Activated T-cell treated with anti-CD3 and anti-CD28 coated beads, Interleukin-2, amount 50 U/mL, for 72 hours (primary cell): ENCODE data around the gene ZSWIM6. TPM values are rescaled to one million over a fixed set of nuclear protein-coding genes. Genes with fewer than 3 reads are reported as not detected.
A peak's percentile ranks its signal among the peaks of the same experiment; 100 is the strongest.

ENCODE experiments used
- ATAC-seq, 2 donors: fragments of 150-1000 bp; cut with Tn5 transposase; replicated peaks in 1 of 2; 2 replicates each; pipeline ENCODE4 v1.10.0; 2021; ENCODE audit warnings: moderate library complexity in 2 of 2, mild to moderate bottlenecking in 1 of 2
- DNase-seq, 2 donors: peaks; one replicate each; pipeline ENCODE4 v3.0.0; 2021 to 2022; ENCODE audit warnings: mixed read lengths in 1 of 2
- H3K27ac Mint-ChIP-seq: one replicate; pipeline ENCODE4 v1.8.0; 2022; ENCODE audit warnings: mild to moderate bottlenecking, moderate library complexity, mixed read lengths
- H3K27me3 Mint-ChIP-seq: one replicate; pipeline ENCODE4 v1.8.0; 2022; ENCODE audit warnings: low read depth, mixed read lengths
- H3K36me3 Mint-ChIP-seq, 2 donors: one replicate each; pipeline ENCODE4 v1.8.0; 2022; ENCODE audit warnings: mixed read lengths in 2 of 2, mild to moderate bottlenecking in 1 of 2; ENCODE audit not compliant: insufficient read depth in 2 of 2
- H3K4me1 Mint-ChIP-seq: one replicate; pipeline ENCODE4 v1.8.0; 2022; ENCODE audit warnings: low read depth, mixed read lengths
- H3K4me3 Mint-ChIP-seq, 2 donors: one replicate each; pipeline ENCODE4 v1.8.0; 2022; ENCODE audit warnings: mild to moderate bottlenecking in 2 of 2, mixed read lengths in 2 of 2, moderate library complexity in 2 of 2
- H3K9me3 Mint-ChIP-seq, 2 donors: one replicate each; pipeline ENCODE4 v1.8.0; 2022; ENCODE audit warnings: mixed read lengths in 2 of 2
- total RNA-seq, 2 donors: library from RNA; stranded (reverse); gene quantifications; one replicate each; pipeline ENCODE4 v1.2.3, GENCODE V29; 2022

The ZSWIM6 gene
- total RNA-seq, 2 donors from 2014 or later: 6.9 to 8.6 TPM

- DNase-seq (no peak), ATAC-seq (no peak)
- H3K27me3 Mint-ChIP-seq: no peaks in the 10 kb centered on the region
Measured at GRCh38 chr5:61346511-61346910, 14.5 kb downstream of the ZSWIM6 start.

GRCh38 chr5:61347080-61347479 lies 15.0 kb downstream of the ZSWIM6 start:
- ATAC-seq (no peak), DNase-seq (no peak)
- Mint-ChIP-seq H3K36me3 (peaks cover 0 to 1% of the 10 kb centered on the region in 2 donors), H3K9me3 (no peaks in the 10 kb centered on the region), H3K27me3 (no peaks in the 10 kb centered on the region), H3K4me1 (peaks cover 24% of the 10 kb centered on the region), H3K27ac (no peak overlapping the region), H3K4me3 (no peak overlapping the region)

More at GRCh38 chr5:61346511-61346910, 14.5 kb downstream of the ZSWIM6 start:
- H3K9me3 Mint-ChIP-seq: no peaks in the 10 kb centered on the region
- peaks cover 0 to 1% of the 10 kb centered on the region in 2 donors for H3K36me3 Mint-ChIP-seq
- no peak overlapping the region for H3K4me3 Mint-ChIP-seq
- peaks cover 29% of the 10 kb centered on the region for H3K4me1 Mint-ChIP-seq
- H3K27ac Mint-ChIP-seq: no peak overlapping the region

- Mint-ChIP-seq H3K27me3 (no peaks in the 10 kb centered on the region), H3K4me1 (peaks cover 23% of the 10 kb centered on the region), H3K27ac (no peak overlapping the region), H3K36me3 (peaks cover 0 to 1% of the 10 kb centered on the region in 2 donors), H3K4me3 (no peak overlapping the region), H3K9me3 (no peaks in the 10 kb centered on the region)
- DNase-seq: no peak
- no peak for ATAC-seq
Measured at GRCh38 chr5:61348447-61348846, 16.4 kb downstream of the ZSWIM6 start.

GRCh38 chr5:61349935-61350334 lies 17.9 kb downstream of the ZSWIM6 start:
- peaks cover 0 to 1% of the 10 kb centered on the region in 2 donors for H3K36me3 Mint-ChIP-seq
- ATAC-seq (no peak), DNase-seq (no peak)
- no peak overlapping the region for H3K4me3 Mint-ChIP-seq
- peaks cover 16% of the 10 kb centered on the region for H3K4me1 Mint-ChIP-seq
- no peak overlapping the region for H3K27ac Mint-ChIP-seq
- no peaks in the 10 kb centered on the region for H3K27me3 Mint-ChIP-seq
- H3K9me3 Mint-ChIP-seq: no peaks in the 10 kb centered on the region

- Mint-ChIP-seq H3K36me3 (peaks cover 0 to 1% of the 10 kb centered on the region in 2 donors), H3K4me3 (no peak overlapping the region), H3K27me3 (no peaks in the 10 kb centered on the region), H3K9me3 (no peaks in the 10 kb centered on the region), H3K4me1 (peaks cover 16% of the 10 kb centered on the region), H3K27ac (no peak overlapping the region)
- DNase-seq (no peak), ATAC-seq (no peak)
Measured at GRCh38 chr5:61350535-61350934, 18.5 kb downstream of the ZSWIM6 start.

- no peaks in the 10 kb centered on the region for H3K36me3 Mint-ChIP-seq
- ATAC-seq (no peak), DNase-seq (no peak)
- H3K9me3 Mint-ChIP-seq: no peaks in the 10 kb centered on the region
- no peaks in the 10 kb centered on the region for H3K27me3 Mint-ChIP-seq
- H3K4me1 Mint-ChIP-seq: peaks cover 16% of the 10 kb centered on the region
- H3K27ac Mint-ChIP-seq: no peak overlapping the region
- no peak overlapping the region for H3K4me3 Mint-ChIP-seq
Measured at GRCh38 chr5:61351733-61352132, 19.7 kb downstream of the ZSWIM6 start.

GRCh38 chr5:61352180-61352579 lies 20.1 kb downstream of the ZSWIM6 start:
- H3K27ac Mint-ChIP-seq: no peak overlapping the region
- no peaks in the 10 kb centered on the region for H3K36me3 Mint-ChIP-seq
- no peaks in the 10 kb centered on the region for H3K27me3 Mint-ChIP-seq
- no peak overlapping the region for H3K4me3 Mint-ChIP-seq
- H3K9me3 Mint-ChIP-seq: peaks cover 2 to 3% of the 10 kb centered on the region in 2 donors
- ATAC-seq (no peak), DNase-seq (no peak)
- peaks cover 16% of the 10 kb centered on the region for H3K4me1 Mint-ChIP-seq

- H3K4me1 Mint-ChIP-seq: peaks cover 16% of the 10 kb centered on the region
- H3K9me3 Mint-ChIP-seq: peaks cover 4% of the 10 kb centered on the region in 2 donors
- no peak overlapping the region for H3K4me3 Mint-ChIP-seq
- ATAC-seq (no peak), DNase-seq (no peak)
- no peaks in the 10 kb centered on the region for H3K36me3 Mint-ChIP-seq
- no peak overlapping the region for H3K27ac Mint-ChIP-seq
- no peaks in the 10 kb centered on the region for H3K27me3 Mint-ChIP-seq
Measured at GRCh38 chr5:61352612-61353156, 20.6 kb downstream of the ZSWIM6 start.

GRCh38 chr5:61353293-61353692 lies 21.2 kb downstream of the ZSWIM6 start:
- no peak overlapping the region for H3K27ac Mint-ChIP-seq
- H3K27me3 Mint-ChIP-seq: no peaks in the 10 kb centered on the region
- H3K36me3 Mint-ChIP-seq: peaks cover 2 to 3% of the 10 kb centered on the region in 2 donors
- no peak overlapping the region for H3K4me3 Mint-ChIP-seq
- peaks cover 16% of the 10 kb centered on the region for H3K4me1 Mint-ChIP-seq
- no peak for ATAC-seq
- H3K9me3 Mint-ChIP-seq: peaks cover 4 to 6% of the 10 kb centered on the region in 2 donors
- no peak for DNase-seq

- peaks cover 2 to 3% of the 10 kb centered on the region in 2 donors for H3K36me3 Mint-ChIP-seq
- ATAC-seq (no peak), DNase-seq (no peak)
- no peak overlapping the region for H3K27ac Mint-ChIP-seq
- H3K27me3 Mint-ChIP-seq: no peaks in the 10 kb centered on the region
- H3K4me3 Mint-ChIP-seq: no peak overlapping the region
- peaks cover 4 to 6% of the 10 kb centered on the region in 2 donors for H3K9me3 Mint-ChIP-seq
- peaks cover 12% of the 10 kb centered on the region for H3K4me1 Mint-ChIP-seq
Measured at GRCh38 chr5:61354199-61354598, 22.1 kb downstream of the ZSWIM6 start.

- no peak overlapping the region for H3K4me3 Mint-ChIP-seq
- ATAC-seq: no peak
Measured at GRCh38 chr5:61357745-61358144, 25.7 kb downstream of the ZSWIM6 start.

GRCh38 chr5:61362796-61363368 lies 30.8 kb downstream of the ZSWIM6 start:
- Mint-ChIP-seq H3K4me3 (no peak overlapping the region), H3K4me1 (peaks cover 19% of the 10 kb centered on the region), H3K27me3 (no peaks in the 10 kb centered on the region), H3K9me3 (peaks cover 0 to 1% of the 10 kb centered on the region in 2 donors), H3K36me3 (peaks cover 1 to 2% of the 10 kb centered on the region in 2 donors), H3K27ac (peak overlapping the region; percentile 82)
- ATAC-seq (peak in 1 of 2 donors; percentile 48), DNase-seq (peak; percentile 5 to 8)

More at GRCh38 chr5:61357745-61358144, 25.7 kb downstream of the ZSWIM6 start:
- Mint-ChIP-seq H3K36me3 (peaks cover 2 to 3% of the 10 kb centered on the region in 2 donors), H3K27me3 (no peaks in the 10 kb centered on the region), H3K4me1 (peaks cover 14% of the 10 kb centered on the region), H3K9me3 (peaks cover 4 to 6% of the 10 kb centered on the region in 2 donors), H3K27ac (no peak overlapping the region)
- DNase-seq: no peak

- Mint-ChIP-seq H3K9me3 (no peaks in the 10 kb centered on the region), H3K36me3 (no peaks in the 10 kb centered on the region), H3K27me3 (no peaks in the 10 kb centered on the region), H3K4me3 (no peak overlapping the region), H3K27ac (no peak overlapping the region), H3K4me1 (peaks cover 19% of the 10 kb centered on the region)
- ATAC-seq (no peak), DNase-seq (no peak)
Measured at GRCh38 chr5:61363401-61364114, 31.5 kb downstream of the ZSWIM6 start.
